SK-N-MC (cell line): ENCODE measurements around the gene FAM168A.

Experiments
- EZH2 ChIP-seq: fragments of 200-600 bp; sonication (generic); IDR thresholded peaks from one replicate; pipeline ENCODE4 v1.6.1; 2017; ENCODE audit warnings: antibody characterized with exemption
- FOXP2 ChIP-seq: optimal IDR thresholded peaks from 2 replicates; pipeline ENCODE3; 2011; ENCODE audit warnings: mild to moderate bottlenecking, moderate library complexity; ENCODE audit not compliant: insufficient read depth; ENCODE audit errors: extremely low read length, control extremely low read depth

DNA sequence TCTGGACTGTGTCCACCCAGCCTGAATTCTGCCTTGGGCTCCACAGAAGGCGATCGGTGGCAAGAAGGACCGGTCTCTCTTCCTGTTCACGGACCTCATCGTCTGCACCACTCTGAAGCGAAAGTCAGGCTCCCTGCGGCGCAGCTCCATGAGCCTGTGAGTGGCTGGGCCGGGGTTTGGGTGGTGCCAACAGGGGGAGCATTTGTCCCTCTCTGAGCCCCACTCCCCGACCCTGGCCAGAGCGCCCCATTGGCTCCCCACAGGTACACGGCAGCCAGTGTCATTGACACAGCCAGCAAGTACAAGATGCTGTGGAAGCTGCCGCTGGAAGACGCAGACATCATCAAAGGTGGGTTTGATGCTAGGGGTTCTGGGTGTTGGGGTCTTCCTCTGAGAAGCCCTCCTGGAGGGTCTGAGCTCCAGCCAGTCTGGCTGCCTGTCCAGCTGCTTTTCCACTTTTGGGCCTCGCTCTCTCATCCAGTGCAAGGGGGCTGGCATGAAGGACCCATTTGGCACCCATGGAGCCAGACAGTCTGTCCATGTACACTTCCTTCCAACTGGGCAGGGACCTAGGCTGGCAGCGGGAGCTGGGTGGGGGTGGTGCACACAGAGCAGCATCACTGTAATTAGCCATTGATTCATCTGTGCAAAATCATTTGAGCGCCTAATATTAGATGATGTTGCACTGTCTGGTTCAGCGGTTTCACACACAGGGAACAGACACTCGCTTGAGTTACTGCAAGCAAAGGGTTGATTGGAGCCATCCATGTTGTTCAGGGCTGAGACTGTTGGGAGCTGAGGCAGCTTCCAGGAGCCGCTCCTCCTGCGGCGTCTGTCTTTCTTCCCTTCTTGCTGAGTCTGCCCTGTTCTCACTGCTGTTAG lies 240.7 kb downstream of the FAM168A start:
- no peak for TF ChIP-seq EZH2
- TF ChIP-seq FOXP2: no peak
